RWPE1 (cell line): ENCODE data around the gene FAAP20.
A peak's percentile ranks its signal among the peaks of the same experiment; 100 is the strongest.

ENCODE experiments used
- CTCF ChIA-PET: fragments of 350-600 bp; sonication (Branson Sonifier 250); formaldehyde crosslinking; extraction: SDS; loops from one replicate; lab custom pipeline; 2021; lab: Yijun Ruan, JAX
- POLR2A ChIA-PET: fragments of 400-600 bp; formaldehyde crosslinking; extraction: SDS; loops from one replicate; lab custom pipeline; 2020; ENCODE audit warnings: antibody characterized with exemption; ENCODE audit not compliant: low non-redundant PET; lab: Yijun Ruan, JAX
- DNase-seq: peaks from one replicate; pipeline ENCODE4 v3.0.0; 2012; ENCODE audit warnings: low spot score
- H3K27ac ChIP-seq: fragments of 450-650 bp; 2 replicates; pipeline ENCODE4 v1.5.1; 2017
- CTCF ChIP-seq: fragments of 450-650 bp; conservative IDR thresholded peaks from 2 replicates; pipeline ENCODE4 v1.5.1; 2017; ENCODE audit warnings: low read depth, mild to moderate bottlenecking

Gene FAAP20

GRCh38 chr1:2197707-2198165 lies 3.2 kb upstream of the FAAP20 start:
- ChIA-PET POLR2A (no interaction called here), CTCF (interaction anchor here (0.9 to 4.1 kb wide), 2 partner anchors 184 to 625 kb away, joined by 3 to 86 read pairs; no protein-coding TSS in a partner anchor)
- no peak for DNase-seq
- H3K27ac ChIP-seq = peak overlapping the region; percentile 97
- TF ChIP-seq CTCF = no peak

- no peak for TF ChIP-seq CTCF
- CTCF ChIA-PET = interaction anchor here (0.9 to 4.1 kb wide), 2 partner anchors 184 to 625 kb away, joined by 3 to 86 read pairs; no protein-coding TSS in a partner anchor
- no peak for DNase-seq
- POLR2A ChIA-PET = no interaction called here
- peak overlapping the region; percentile 97 for H3K27ac ChIP-seq
Observed at GRCh38 chr1:2196901-2197638, 2.5 kb upstream of the FAAP20 start.

GRCh38 chr1:2195785-2196184 lies 1.2 kb upstream of the FAAP20 start:
- H3K27ac ChIP-seq = peak overlapping the region; percentile 97
- DNase-seq = no peak
- ChIA-PET CTCF (interaction anchor here (0.6 to 4.1 kb wide), 11 partner anchors 8 to 196 kb away, joined by 3 to 86 read pairs (median 6); partner anchors contain the start of genes MORN1 and RER1), POLR2A (interaction anchor here (1.6 kb wide), 1 partner anchor 186 kb away, joined by 10 read pairs; no protein-coding TSS in a partner anchor)
- TF ChIP-seq CTCF = no peak

GRCh38 chr1:2194898-2195673 lies 514 bp upstream of the FAAP20 start:
- peak; percentile 81 for DNase-seq
- POLR2A ChIA-PET = interaction anchor here (1.6 kb wide), 1 partner anchor 187 kb away, joined by 10 read pairs; no protein-coding TSS in a partner anchor
- CTCF ChIA-PET = interaction anchor here (0.6 to 4.1 kb wide), 25 partner anchors 9 to 340 kb away, joined by 3 to 86 read pairs (median 5); partner anchors contain the start of genes MORN1, PRKCZ and RER1
- peak; percentile 92 for TF ChIP-seq CTCF
- H3K27ac ChIP-seq = peak overlapping the region; percentile 97

GRCh38 chr1:2193514-2194281 lies 874 bp downstream of the FAAP20 start:
- H3K27ac ChIP-seq = peak overlapping the region; percentile 97
- TF ChIP-seq CTCF = no peak
- ChIA-PET CTCF (interaction anchor here (0.7 to 2.0 kb wide), 3 partner anchors 19 to 196 kb away, joined by 3 to 11 read pairs (median 8); no protein-coding TSS in a partner anchor), POLR2A (no interaction called here)
- no peak for DNase-seq
